Astrocyte of the cerebellum (primary cell): ENCODE data around the gene NEDD4.

Experiments used
- DNase-seq: peaks from one replicate; pipeline ENCODE4 v3.0.0-alpha.2; 2011; ENCODE audit warnings: low read depth
- H3K4me3 ChIP-seq: 2 replicates; pipeline ENCODE4 v1.5.1; 2011; ENCODE audit warnings: mild to moderate bottlenecking, low read depth, low read length, moderate library complexity
- CTCF ChIP-seq: IDR thresholded peaks from 2 replicates; pipeline ENCODE4 v1.5.1; 2012; ENCODE audit warnings: low read length, low read depth, moderate library complexity, mild to moderate bottlenecking; ENCODE audit errors: missing control alignments
- in situ Hi-C: cut with HindIII; loops from 2 replicates; pipeline ENCODE4 v1.10.0; 2017; ENCODE audit warnings: low sequenced_read_pairs

Gene NEDD4

GRCh38 chr15:55993111-55993803 lies at the start of gene NEDD4:
NEDD4 (minus strand) TSS chr15:55993612; CDS start chr15:55993555, 57 bp downstream.
- DNase-seq: peak; percentile 39
- peak; percentile 29 for TF ChIP-seq CTCF
- in situ Hi-C loops: no loop called here
- H3K4me3 ChIP-seq: peak within 1 kb of the TSS; percentile 76

- DNase-seq: no peak
- in situ Hi-C loops: no loop called here
- no peak overlapping the region for H3K4me3 ChIP-seq
- TF ChIP-seq CTCF: no peak
Measured at GRCh38 chr15:56042498-56042897, 49.1 kb upstream of the NEDD4 start.

- no peak for DNase-seq
- H3K4me3 ChIP-seq: no peak overlapping the region
- in situ Hi-C loops: no loop called here
- TF ChIP-seq CTCF: no peak
Measured at GRCh38 chr15:56042031-56042430, 48.6 kb upstream of the NEDD4 start.

DNA sequence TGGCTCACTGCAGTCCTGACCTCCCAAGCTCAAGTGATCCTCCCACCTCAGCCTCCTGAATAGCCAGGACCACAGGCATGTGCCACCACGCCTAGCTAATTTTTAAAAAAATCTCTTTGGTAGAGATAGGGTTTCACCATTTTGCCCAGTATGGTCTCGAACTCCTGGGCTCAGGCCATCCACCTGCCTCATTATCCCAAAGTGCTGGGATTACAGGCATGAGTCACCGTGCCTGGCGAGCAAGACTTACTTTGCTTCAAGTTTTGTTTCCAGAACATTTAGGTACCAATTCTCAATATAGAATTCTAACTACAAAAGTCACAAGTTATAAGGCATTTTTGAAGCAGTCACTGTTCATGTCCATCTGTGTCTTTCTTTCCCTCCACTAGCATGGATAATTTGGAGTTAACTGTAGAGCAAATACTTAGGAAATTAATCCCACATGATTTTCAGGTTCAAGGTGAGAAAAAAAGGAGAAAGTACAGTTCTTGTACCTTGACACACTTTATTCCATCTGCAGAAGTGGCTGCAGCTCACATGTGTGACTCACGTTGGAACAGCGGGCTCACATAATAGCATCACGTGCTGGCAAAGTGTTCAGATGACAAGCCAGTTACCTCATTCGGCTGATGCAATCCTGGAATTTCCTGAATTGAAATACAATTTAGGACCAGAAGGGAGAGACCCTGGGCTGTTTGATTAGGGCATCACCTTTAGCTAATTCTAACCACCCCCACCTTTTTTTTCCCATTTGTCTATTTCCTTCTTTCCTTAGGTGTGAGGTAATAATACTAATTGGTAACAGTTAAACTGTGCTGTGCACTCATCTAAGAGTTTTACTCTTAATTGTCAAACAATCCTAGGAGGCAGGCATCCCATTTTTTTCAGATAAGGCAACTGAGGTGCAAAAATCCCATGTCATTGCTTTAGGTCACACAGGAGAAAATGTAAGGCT lies 46.9 kb upstream of the NEDD4 start:
- H3K4me3 ChIP-seq: no peak overlapping the region
- peak; percentile 94 for DNase-seq
- in situ Hi-C loops: no loop called here
- TF ChIP-seq CTCF: no peak

- in situ Hi-C loops: no loop called here
- H3K4me3 ChIP-seq: no peak overlapping the region
- DNase-seq: no peak
- TF ChIP-seq CTCF: no peak
Measured at GRCh38 chr15:56038707-56039106, 45.3 kb upstream of the NEDD4 start.

DNA sequence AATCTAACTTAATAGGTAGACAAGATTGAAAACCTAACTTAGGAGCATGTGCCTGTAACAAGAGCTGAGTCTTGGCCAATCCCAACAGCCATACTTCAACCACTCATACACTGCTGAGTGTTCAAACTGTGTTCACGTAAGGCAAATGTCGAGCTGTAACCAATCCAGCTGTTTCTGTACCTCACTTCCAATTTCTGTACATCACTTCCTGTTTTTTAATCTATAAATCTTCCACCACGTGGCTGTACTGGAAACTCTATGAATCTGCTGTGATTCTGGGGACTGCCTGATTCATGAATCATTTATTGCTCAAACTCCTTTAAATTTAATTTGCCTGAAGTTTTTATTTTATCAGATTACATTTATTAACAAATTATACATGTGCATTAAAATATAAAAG lies 44.6 kb upstream of the NEDD4 start:
- no peak overlapping the region for H3K4me3 ChIP-seq
- no peak for DNase-seq
- in situ Hi-C loops: no loop called here
- no peak for TF ChIP-seq CTCF
